Activated CD4-positive, alpha-beta memory T cell treated with anti-CD3 and anti-CD28 coated beads, Interleukin-2, amount 10 ng/mL, durations not matched to agents 7 days and 5 days (primary cell): ENCODE data around the gene XPO5. TPM values are rescaled to one million over a fixed set of nuclear protein-coding genes. Genes with fewer than 3 reads are reported as not detected.
"Not testable (repeated sequence)": the region's sequence is repeated elsewhere in the genome, so short reads cannot be mapped to it uniquely, and the experiment has no call there.

Experiments used
- CTCF ChIA-PET: fragments of 350-600 bp; sonication (Branson Sonifier 250); formaldehyde crosslinking; loops from one replicate; lab custom pipeline; 2021; ENCODE audit warnings: antibody characterized with exemption, inconsistent platforms; lab: Charles Lee
- POLR2A ChIA-PET: fragments of 350-600 bp; sonication (Branson Sonifier 250); formaldehyde crosslinking; loops from one replicate; lab custom pipeline; 2021; ENCODE audit warnings: antibody characterized with exemption; lab: Charles Lee
- DNase-seq: peaks from one replicate; pipeline ENCODE4 v3.0.0-alpha.2; 2020
- H3K27ac Mint-ChIP-seq: one replicate; pipeline ENCODE4 v1.8.0; 2021; ENCODE audit warnings: mild to moderate bottlenecking, mixed read lengths
- H3K27me3 Mint-ChIP-seq: one replicate; pipeline ENCODE4 v1.8.0; 2021; ENCODE audit warnings: mixed read lengths
- H3K36me3 Mint-ChIP-seq: one replicate; pipeline ENCODE4 v1.8.0; 2021; ENCODE audit warnings: low read depth, mixed read lengths
- H3K4me1 Mint-ChIP-seq: one replicate; pipeline ENCODE4 v1.8.0; 2021; ENCODE audit warnings: mixed read lengths
- H3K4me3 Mint-ChIP-seq: one replicate; pipeline ENCODE4 v1.8.0; 2021; ENCODE audit warnings: mild to moderate bottlenecking, mixed read lengths
- H3K9me3 Mint-ChIP-seq: one replicate; pipeline ENCODE4 v1.8.0; 2021; ENCODE audit warnings: mixed read lengths
- total RNA-seq, 2 experiments: library from RNA; stranded (reverse); gene quantifications; one replicate each; pipeline ENCODE4 v1.2.3, GENCODE V29; 2021

Gene XPO5
- total RNA-seq, 2 experiments from 2014 or later: 62.5 to 78.5 TPM

GRCh38 chr6:43503443-43503842 lies 72.4 kb downstream of the XPO5 start:
- Mint-ChIP-seq H3K36me3 (peaks cover 24% of the 10 kb centered on the region), H3K9me3 (no peaks in the 10 kb centered on the region), H3K27me3 (peaks cover 8% of the 10 kb centered on the region), H3K4me3 (no peak overlapping the region), H3K27ac (no peak overlapping the region), H3K4me1 (peaks cover 10% of the 10 kb centered on the region)
- POLR2A ChIA-PET: interaction anchor here (0.9 kb wide), 1 partner anchor 27 kb away, joined by 3 read pairs; no protein-coding TSS in a partner anchor
- CTCF ChIA-PET: interaction anchor here (1.2 to 1.6 kb wide), 2 partner anchors 8 to 49 kb away, joined by 4 to 6 read pairs; no protein-coding TSS in a partner anchor
- DNase-seq: no peak

GRCh38 chr6:43502666-43503065 lies 73.2 kb downstream of the XPO5 start:
- DNase-seq: no peak
- Mint-ChIP-seq H3K9me3 (no peaks in the 10 kb centered on the region), H3K4me3 (no peak overlapping the region), H3K27me3 (peaks cover 1% of the 10 kb centered on the region), H3K36me3 (peaks cover 24% of the 10 kb centered on the region), H3K4me1 (peaks cover 8% of the 10 kb centered on the region), H3K27ac (no peak overlapping the region)
- ChIA-PET CTCF (interaction anchor here (0.6 to 1.2 kb wide), 3 partner anchors 25 to 243 kb away, joined by 4 read pairs; partner anchors contain the start of gene TJAP1), POLR2A (no interaction called here)

GRCh38 chr6:43500921-43501320 lies 74.9 kb downstream of the XPO5 start:
- H3K4me3 Mint-ChIP-seq: no peak overlapping the region
- ChIA-PET CTCF (interaction anchor here (0.9 to 1.4 kb wide), 2 partner anchors 17 to 208 kb away, joined by 4 to 7 read pairs; no protein-coding TSS in a partner anchor), POLR2A (no interaction called here)
- H3K36me3 Mint-ChIP-seq: peaks cover 21% of the 10 kb centered on the region
- no peak for DNase-seq
- no peaks in the 10 kb centered on the region for H3K27me3 Mint-ChIP-seq
- no peaks in the 10 kb centered on the region for H3K4me1 Mint-ChIP-seq
- H3K27ac Mint-ChIP-seq: no peak overlapping the region
- no peaks in the 10 kb centered on the region for H3K9me3 Mint-ChIP-seq

- no peak for DNase-seq
- CTCF ChIA-PET: interaction anchor here (0.6 kb wide), 1 partner anchor 495 kb away, joined by 3 read pairs; no protein-coding TSS in a partner anchor
- Mint-ChIP-seq H3K4me1 (peaks cover 15% of the 10 kb centered on the region), H3K27me3 (no peaks in the 10 kb centered on the region), H3K9me3 (no peaks in the 10 kb centered on the region), H3K27ac (no peak overlapping the region), H3K36me3 (peaks cover 19% of the 10 kb centered on the region), H3K4me3 (no peak overlapping the region)
- POLR2A ChIA-PET: no interaction called here
Observed at GRCh38 chr6:43499028-43499815, 76.6 kb downstream of the XPO5 start.

GRCh38 chr6:43498291-43498690 lies 77.5 kb downstream of the XPO5 start:
- CTCF ChIA-PET: interaction anchor here (0.6 to 5.5 kb wide), 2 partner anchors 8 to 17 kb away, joined by 3 to 35 read pairs; no protein-coding TSS in a partner anchor
- not testable (repeated sequence) for DNase-seq
- POLR2A ChIA-PET: interaction anchor here (0.6 kb wide), 1 partner anchor 847 kb away, joined by 3 read pairs; no protein-coding TSS in a partner anchor

GRCh38 chr6:43497689-43498088 lies 78.1 kb downstream of the XPO5 start:
- peaks cover 23% of the 10 kb centered on the region for H3K4me1 Mint-ChIP-seq
- no peak overlapping the region for H3K27ac Mint-ChIP-seq
- ChIA-PET CTCF (interaction anchor here (5.5 kb wide), 1 partner anchor 9 kb away, joined by 35 read pairs; no protein-coding TSS in a partner anchor), POLR2A (interaction anchor here (0.6 to 0.9 kb wide), 2 partner anchors 114 to 847 kb away, joined by 3 read pairs; no protein-coding TSS in a partner anchor)
- H3K27me3 Mint-ChIP-seq: no peaks in the 10 kb centered on the region
- no peak for DNase-seq
- H3K9me3 Mint-ChIP-seq: no peaks in the 10 kb centered on the region
- no peak overlapping the region for H3K4me3 Mint-ChIP-seq
- H3K36me3 Mint-ChIP-seq: peaks cover 15% of the 10 kb centered on the region

More at GRCh38 chr6:43498291-43498690, 77.5 kb downstream of the XPO5 start:
- H3K27me3 Mint-ChIP-seq, H3K27ac Mint-ChIP-seq, H3K4me3 Mint-ChIP-seq, H3K9me3 Mint-ChIP-seq: not testable (repeated sequence)
- Mint-ChIP-seq H3K36me3 (peaks cover 18% of the 10 kb centered on the region), H3K4me1 (peaks cover 20% of the 10 kb centered on the region)

- ChIA-PET CTCF (interaction anchor here (1.1 to 5.5 kb wide), 2 partner anchors 9 to 13 kb away, joined by 3 to 35 read pairs; partner anchors contain the start of gene LRRC73), POLR2A (interaction anchor here (0.9 kb wide), 1 partner anchor 113 kb away, joined by 3 read pairs; no protein-coding TSS in a partner anchor)
- peaks cover 23% of the 10 kb centered on the region for H3K4me1 Mint-ChIP-seq
- H3K27ac Mint-ChIP-seq: no peak overlapping the region
- H3K27me3 Mint-ChIP-seq: no peaks in the 10 kb centered on the region
- no peak overlapping the region for H3K4me3 Mint-ChIP-seq
- no peak for DNase-seq
- H3K36me3 Mint-ChIP-seq: peaks cover 15% of the 10 kb centered on the region
- H3K9me3 Mint-ChIP-seq: no peaks in the 10 kb centered on the region
Observed at GRCh38 chr6:43497129-43497396, 78.8 kb downstream of the XPO5 start.

GRCh38 chr6:43496370-43497128 lies 79.3 kb downstream of the XPO5 start:
- CTCF ChIA-PET: interaction anchor here (0.8 to 5.5 kb wide), 5 partner anchors 10 to 113 kb away, joined by 3 to 35 read pairs (median 4); partner anchors contain the start of genes DLK2 and LRRC73
- H3K4me3 Mint-ChIP-seq: no peak overlapping the region
- POLR2A ChIA-PET: interaction anchor here (0.9 to 2.3 kb wide), 2 partner anchors 19 to 113 kb away, joined by 3 to 10 read pairs; partner anchors contain the start of gene TJAP1
- H3K9me3 Mint-ChIP-seq: no peaks in the 10 kb centered on the region
- H3K27me3 Mint-ChIP-seq: no peaks in the 10 kb centered on the region
- peaks cover 23% of the 10 kb centered on the region for H3K4me1 Mint-ChIP-seq
- no peak for DNase-seq
- no peak overlapping the region for H3K27ac Mint-ChIP-seq
- peaks cover 12% of the 10 kb centered on the region for H3K36me3 Mint-ChIP-seq

GRCh38 chr6:43495409-43495941 lies 80.4 kb downstream of the XPO5 start:
- Mint-ChIP-seq H3K36me3 (peaks cover 4% of the 10 kb centered on the region), H3K4me3 (no peak overlapping the region), H3K4me1 (peaks cover 23% of the 10 kb centered on the region), H3K27ac (peak overlapping the region; percentile 86), H3K9me3 (no peaks in the 10 kb centered on the region), H3K27me3 (no peaks in the 10 kb centered on the region)
- ChIA-PET POLR2A (interaction anchor here (0.8 to 2.3 kb wide), 6 partner anchors 10 to 126 kb away, joined by 3 to 10 read pairs (median 4); partner anchors contain the start of genes POLR1C, TJAP1, YIPF3 and ZNF318), CTCF (interaction anchor here (0.6 to 5.5 kb wide), 9 partner anchors 9 to 266 kb away, joined by 3 to 35 read pairs (median 4); partner anchors contain the start of genes DLK2 and DNPH1)
- DNase-seq: peak; percentile 45

- Mint-ChIP-seq H3K4me3 (no peak overlapping the region), H3K36me3 (peaks cover 4% of the 10 kb centered on the region), H3K27me3 (no peaks in the 10 kb centered on the region), H3K27ac (peak overlapping the region; percentile 86), H3K4me1 (peaks cover 26% of the 10 kb centered on the region), H3K9me3 (no peaks in the 10 kb centered on the region)
- ChIA-PET CTCF (interaction anchor here (0.6 to 5.5 kb wide), 8 partner anchors 9 to 265 kb away, joined by 4 to 35 read pairs (median 4); partner anchors contain the start of genes DNPH1, POLR1C and YIPF3), POLR2A (interaction anchor here (0.7 to 2.3 kb wide), 6 partner anchors 11 to 125 kb away, joined by 3 to 10 read pairs (median 4); partner anchors contain the start of genes TJAP1 and ZNF318)
- no peak for DNase-seq
Observed at GRCh38 chr6:43494766-43495165, 81.1 kb downstream of the XPO5 start.

- peak overlapping the region; percentile 14 for H3K27ac Mint-ChIP-seq
- no peak for DNase-seq
- H3K4me3 Mint-ChIP-seq: no peak overlapping the region
- no peaks in the 10 kb centered on the region for H3K27me3 Mint-ChIP-seq
- peaks cover 26% of the 10 kb centered on the region for H3K4me1 Mint-ChIP-seq
- H3K9me3 Mint-ChIP-seq: no peaks in the 10 kb centered on the region
- ChIA-PET CTCF (interaction anchor here (0.6 to 5.5 kb wide), 6 partner anchors 10 to 265 kb away, joined by 4 to 35 read pairs (median 4); partner anchors contain the start of genes DNPH1, POLR1C and YIPF3), POLR2A (interaction anchor here (0.7 to 2.3 kb wide), 5 partner anchors 11 to 32 kb away, joined by 3 to 10 read pairs (median 5); partner anchors contain the start of gene TJAP1)
- peaks cover 4% of the 10 kb centered on the region for H3K36me3 Mint-ChIP-seq
Observed at GRCh38 chr6:43494321-43494720, 81.5 kb downstream of the XPO5 start.
